Activated naive CD4-positive, alpha-beta T cell treated with anti-CD3 and anti-CD28 coated beads, Interleukin-2, amount 10 ng/mL, durations not matched to agents 7 days and 5 days (primary cell): ENCODE results near the gene STX16.

Source experiments
- CTCF ChIA-PET: fragments of 350-600 bp; sonication (Branson Sonifier 250); formaldehyde crosslinking; loops from one replicate; lab custom pipeline; 2021; ENCODE audit warnings: antibody characterized with exemption; lab: Charles Lee
- DNase-seq: peaks from one replicate; pipeline ENCODE4 v3.0.0-alpha.2; 2020
- H3K27ac Mint-ChIP-seq: one replicate; pipeline ENCODE4 v1.8.0; 2021; ENCODE audit warnings: mild to moderate bottlenecking, moderate library complexity, mixed read lengths
- H3K27me3 Mint-ChIP-seq: one replicate; pipeline ENCODE4 v1.8.0; 2021; ENCODE audit warnings: mild to moderate bottlenecking, mixed read lengths
- H3K36me3 Mint-ChIP-seq: one replicate; pipeline ENCODE4 v1.8.0; 2021; ENCODE audit warnings: mixed read lengths
- H3K4me1 Mint-ChIP-seq: one replicate; pipeline ENCODE4 v1.8.0; 2021; ENCODE audit warnings: mixed read lengths
- H3K4me3 Mint-ChIP-seq: one replicate; pipeline ENCODE4 v1.8.0; 2021; ENCODE audit warnings: mild to moderate bottlenecking, moderate library complexity, mixed read lengths
- H3K9me3 Mint-ChIP-seq: one replicate; pipeline ENCODE4 v1.8.0; 2021; ENCODE audit warnings: mixed read lengths

Gene STX16

DNA sequence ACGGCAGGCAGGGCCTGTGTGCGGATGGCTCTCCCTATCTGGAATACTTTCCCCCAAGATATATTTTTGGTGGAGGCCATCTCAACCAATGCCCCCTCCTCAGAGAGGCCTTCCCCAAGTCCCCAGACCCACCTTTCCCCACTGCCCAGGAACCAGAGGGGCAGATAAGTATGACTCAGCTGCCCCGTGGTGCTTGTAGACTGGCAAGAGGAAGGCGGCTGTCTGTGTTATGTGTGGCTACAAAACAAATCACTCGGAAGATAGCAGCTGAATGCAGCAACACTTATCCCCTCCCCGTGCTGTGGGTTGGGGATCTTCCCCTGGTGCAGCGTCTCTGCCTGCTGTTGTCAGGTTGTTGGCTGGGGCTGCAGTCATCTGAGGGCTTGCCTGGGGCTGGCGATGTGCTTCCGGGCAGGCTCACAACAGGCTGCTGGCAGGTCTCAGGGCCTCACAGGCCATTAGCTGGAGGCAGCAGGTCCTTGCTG is 48.6 kb downstream of the STX16 start:
- peak; percentile 15 for DNase-seq
- CTCF ChIA-PET, result no interaction called here
- Mint-ChIP-seq H3K9me3 (no peaks in the 10 kb centered on the region), H3K4me1 (no peaks in the 10 kb centered on the region), H3K36me3 (peaks cover 26% of the 10 kb centered on the region), H3K27ac (peak overlapping the region; percentile 26), H3K4me3 (no peak overlapping the region), H3K27me3 (no peaks in the 10 kb centered on the region)

GRCh38 chr20:58700121-58700821 is 49.2 kb downstream of the STX16 start:
- Mint-ChIP-seq H3K4me3 (no peak overlapping the region), H3K36me3 (peaks cover 26% of the 10 kb centered on the region)
- DNase-seq, result peak; percentile 13

GRCh38 chr20:58700823-58701222 is 49.7 kb downstream of the STX16 start:
- Mint-ChIP-seq H3K27ac (no peak overlapping the region), H3K4me1 (no peaks in the 10 kb centered on the region), H3K4me3 (no peak overlapping the region), H3K27me3 (no peaks in the 10 kb centered on the region), H3K9me3 (no peaks in the 10 kb centered on the region), H3K36me3 (peaks cover 29% of the 10 kb centered on the region)
- CTCF ChIA-PET, result no interaction called here
- DNase-seq, result no peak

More at GRCh38 chr20:58700121-58700821, 49.2 kb downstream of the STX16 start:
- no peaks in the 10 kb centered on the region for H3K27me3 Mint-ChIP-seq
- no peaks in the 10 kb centered on the region for H3K4me1 Mint-ChIP-seq
- no peaks in the 10 kb centered on the region for H3K9me3 Mint-ChIP-seq
- CTCF ChIA-PET, result no interaction called here
- H3K27ac Mint-ChIP-seq, result peak overlapping the region; percentile 26

DNA sequence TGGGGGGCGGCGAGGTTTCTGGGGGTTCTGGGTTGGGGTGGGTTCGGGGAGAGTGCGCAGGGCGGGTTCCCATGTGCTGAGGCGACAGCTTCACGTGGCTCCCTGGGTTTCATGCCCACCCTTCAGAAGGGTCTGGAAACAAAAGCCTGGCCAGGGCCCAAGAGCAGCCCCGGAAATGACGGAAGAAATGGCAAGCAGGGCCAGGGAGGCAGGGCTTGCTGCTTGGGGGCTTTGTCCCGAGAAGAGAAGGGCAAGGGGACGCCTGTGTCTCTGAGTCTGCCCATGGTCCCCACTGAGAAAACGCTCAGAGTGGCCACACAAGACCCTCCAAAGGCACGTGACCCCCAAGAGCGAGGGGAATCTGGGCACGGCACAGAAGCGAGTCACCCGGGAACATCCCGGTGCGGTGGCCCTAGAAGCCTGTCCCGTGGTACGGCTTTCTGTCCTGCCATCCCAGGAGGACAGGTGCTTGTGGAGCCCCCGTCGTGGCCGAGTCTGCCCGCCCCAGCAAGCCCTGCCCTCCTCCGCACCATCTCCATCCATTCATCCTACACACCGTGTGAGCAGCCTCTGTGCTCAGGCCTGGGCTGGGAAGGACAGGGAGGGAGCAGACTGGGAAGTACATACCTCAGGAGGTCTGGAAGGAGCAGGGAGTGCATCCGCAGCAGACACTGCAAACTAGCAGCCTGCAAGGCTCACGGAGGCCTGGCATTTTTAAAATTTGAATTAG is 50.5 kb downstream of the STX16 start:
- Mint-ChIP-seq H3K27ac (peak overlapping the region; percentile 28), H3K36me3 (peaks cover 29% of the 10 kb centered on the region), H3K9me3 (no peaks in the 10 kb centered on the region), H3K4me3 (no peak overlapping the region), H3K27me3 (no peaks in the 10 kb centered on the region), H3K4me1 (no peaks in the 10 kb centered on the region)
- CTCF ChIA-PET, result no interaction called here
- DNase-seq, result no peak

DNA sequence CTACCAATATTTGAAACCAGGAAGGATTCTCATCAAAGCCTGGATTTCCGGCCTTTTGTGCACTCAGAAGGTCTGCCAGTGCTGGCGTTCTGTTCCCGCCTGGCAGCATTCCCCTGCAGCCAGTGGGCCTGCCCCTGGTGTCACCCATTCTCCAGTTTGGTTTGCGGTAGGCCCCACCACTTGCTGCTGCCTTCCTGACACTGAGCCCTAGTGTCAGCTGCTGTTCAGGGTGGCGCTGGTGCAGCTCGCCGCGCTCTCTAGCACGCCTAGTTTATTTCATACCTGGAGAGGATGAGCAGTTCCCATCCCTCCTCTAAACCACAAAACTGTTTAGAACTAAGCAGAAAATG is 51.1 kb downstream of the STX16 start:
- Mint-ChIP-seq H3K4me3 (no peak overlapping the region), H3K36me3 (peaks cover 29% of the 10 kb centered on the region), H3K27me3 (no peaks in the 10 kb centered on the region), H3K9me3 (no peaks in the 10 kb centered on the region), H3K4me1 (no peaks in the 10 kb centered on the region), H3K27ac (no peak overlapping the region)
- CTCF ChIA-PET, result no interaction called here
- DNase-seq, result no peak

DNA sequence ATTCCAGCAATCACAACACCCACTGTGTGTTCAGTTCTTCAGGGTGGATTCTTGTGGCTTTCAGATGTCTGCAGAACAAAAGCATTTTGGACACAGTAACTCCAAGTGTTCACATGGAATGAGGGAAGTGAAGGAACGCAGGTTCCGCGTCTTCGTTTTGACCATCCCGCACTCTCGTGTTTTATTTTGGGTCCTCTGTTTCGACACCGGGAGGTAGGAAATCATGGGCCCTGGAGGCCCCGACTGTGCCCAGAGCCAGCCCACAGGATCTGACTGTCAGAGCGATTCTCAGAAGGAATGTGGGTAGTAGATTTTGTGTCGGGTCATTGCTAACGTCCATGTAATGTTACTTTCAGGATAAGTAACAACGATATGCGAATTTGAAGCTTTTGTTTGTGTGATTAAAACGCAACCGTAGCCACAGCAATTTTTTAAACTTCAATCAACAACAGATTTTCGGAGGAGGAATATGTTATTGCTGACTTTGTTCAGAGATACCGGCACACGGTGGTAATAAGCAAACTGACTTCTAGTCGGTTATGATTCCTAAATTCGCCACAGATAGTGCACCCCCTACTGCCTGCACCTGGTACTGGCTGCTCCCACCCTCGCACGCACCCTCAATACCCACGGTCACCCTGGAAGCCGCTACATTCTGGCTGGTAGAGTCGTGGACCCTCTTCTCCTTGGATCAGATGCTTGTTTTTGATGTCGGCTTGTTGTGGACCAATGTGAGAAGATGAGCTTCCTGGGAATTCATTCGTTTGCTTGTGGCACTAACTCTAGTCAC is 52.0 kb downstream of the STX16 start:
- CTCF ChIA-PET, result interaction anchor here (1.2 to 1.8 kb wide), 4 partner anchors 9 to 55 kb away, joined by 3 to 8 read pairs (median 4); partner anchors contain the start of gene STX16
- Mint-ChIP-seq H3K4me3 (no peak overlapping the region), H3K36me3 (peaks cover 27% of the 10 kb centered on the region), H3K27me3 (no peaks in the 10 kb centered on the region), H3K4me1 (no peaks in the 10 kb centered on the region), H3K27ac (no peak overlapping the region), H3K9me3 (no peaks in the 10 kb centered on the region)
- peak; percentile 39 for DNase-seq

DNA sequence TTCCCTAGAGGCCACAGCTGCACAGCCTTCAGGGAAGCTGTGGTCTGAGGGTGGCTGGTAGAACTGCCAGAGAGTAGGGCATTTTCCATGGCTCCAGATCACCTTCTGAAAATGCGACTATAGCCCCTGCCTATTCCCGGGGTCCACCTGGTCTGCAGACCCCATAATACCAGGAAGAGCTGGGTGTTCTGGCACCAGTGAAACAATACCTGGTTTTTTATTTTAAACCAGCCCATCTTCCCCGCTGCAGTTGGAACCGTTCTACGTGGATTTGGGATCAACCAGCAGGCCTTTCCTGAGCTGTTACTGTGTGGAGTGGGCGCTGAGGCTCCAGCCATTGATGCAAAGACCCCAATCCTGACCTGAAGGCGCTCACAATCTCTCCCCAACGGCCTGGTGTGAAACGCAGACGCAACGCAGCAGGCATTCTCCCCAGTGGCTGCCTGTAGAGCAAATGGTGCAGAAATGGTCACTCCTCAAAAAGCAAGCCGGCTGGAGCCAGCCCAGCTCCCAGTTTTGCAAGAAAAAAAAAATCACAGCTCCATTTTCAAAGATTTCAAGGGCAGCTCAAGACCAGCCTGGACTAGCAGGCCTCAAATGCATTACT is 52.8 kb downstream of the STX16 start:
- CTCF ChIA-PET, result interaction anchor here (0.6 to 1.8 kb wide), 5 partner anchors 9 to 56 kb away, joined by 3 to 8 read pairs (median 3); partner anchors contain the start of gene STX16

GRCh38 chr20:58705208-58705926 is 54.3 kb downstream of the STX16 start:
- Mint-ChIP-seq H3K4me3 (no peak overlapping the region), H3K4me1 (no peaks in the 10 kb centered on the region), H3K27ac (no peak overlapping the region), H3K36me3 (peaks cover 21% of the 10 kb centered on the region), H3K27me3 (no peaks in the 10 kb centered on the region), H3K9me3 (no peaks in the 10 kb centered on the region)
- DNase-seq, result peak; percentile 3
- CTCF ChIA-PET, result interaction anchor here (1.2 kb wide), 1 partner anchor 54 kb away, joined by 4 read pairs; the partner anchor contains the start of gene STX16

More for the DNA sequence above, 52.8 kb downstream of the STX16 start:
- Mint-ChIP-seq H3K27ac (no peak overlapping the region), H3K4me3 (no peak overlapping the region), H3K4me1 (no peaks in the 10 kb centered on the region), H3K36me3 (peaks cover 24% of the 10 kb centered on the region), H3K9me3 (no peaks in the 10 kb centered on the region), H3K27me3 (no peaks in the 10 kb centered on the region)
- peak; percentile 5 for DNase-seq

DNA sequence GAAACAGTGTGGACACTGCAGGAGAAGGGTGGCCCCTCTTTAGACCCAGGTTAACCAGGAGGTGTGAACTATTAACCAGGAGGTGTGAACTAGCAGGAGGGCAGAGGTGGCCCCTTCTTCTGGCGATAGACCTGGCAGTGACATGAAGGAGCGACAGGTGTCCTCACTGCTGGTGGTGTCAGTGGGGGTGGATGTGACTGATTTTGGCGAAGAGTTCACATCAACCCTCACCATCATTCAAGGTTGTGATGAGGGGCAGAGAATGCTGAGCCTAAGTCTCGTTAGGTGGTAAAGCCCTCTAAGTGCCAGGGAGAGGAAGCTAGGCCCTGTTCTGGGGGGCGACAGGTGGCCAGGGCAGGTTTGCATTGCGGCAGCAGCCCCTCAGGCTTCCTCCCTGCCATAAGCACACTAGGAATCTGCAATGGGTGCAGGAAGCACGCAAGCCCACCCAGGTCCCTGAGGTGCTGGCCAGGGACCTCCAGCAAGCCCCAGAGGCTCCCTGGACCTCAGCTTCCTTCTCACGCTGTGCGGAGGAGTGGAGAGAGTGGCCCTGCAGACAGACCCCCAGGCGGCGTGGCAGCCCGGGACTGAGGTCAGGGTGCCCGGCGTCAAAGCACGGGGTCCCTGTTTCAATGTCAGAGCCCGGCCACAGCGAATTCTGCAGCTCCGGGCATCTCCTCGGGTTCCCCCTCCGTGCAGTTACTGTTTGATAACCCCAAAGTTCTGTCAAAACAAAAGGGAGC is 55.2 kb downstream of the STX16 start:
- no peaks in the 10 kb centered on the region for H3K27me3 Mint-ChIP-seq
- CTCF ChIA-PET, result interaction anchor here (1.2 kb wide), 1 partner anchor 55 kb away, joined by 4 read pairs; the partner anchor contains the start of gene STX16

GRCh38 chr20:58706975-58707681 is 56.0 kb downstream of the STX16 start:
- H3K9me3 Mint-ChIP-seq, result no peaks in the 10 kb centered on the region
- no peaks in the 10 kb centered on the region for H3K4me1 Mint-ChIP-seq
- peak; percentile 16 for DNase-seq
- H3K27me3 Mint-ChIP-seq, result no peaks in the 10 kb centered on the region
- H3K36me3 Mint-ChIP-seq, result peaks cover 18% of the 10 kb centered on the region
- H3K27ac Mint-ChIP-seq, result no peak overlapping the region
- no peak overlapping the region for H3K4me3 Mint-ChIP-seq
- CTCF ChIA-PET, result no interaction called here

More for the DNA sequence above, 55.2 kb downstream of the STX16 start:
- H3K36me3 Mint-ChIP-seq, result peaks cover 20% of the 10 kb centered on the region
- H3K9me3 Mint-ChIP-seq, result no peaks in the 10 kb centered on the region
- DNase-seq, result peak; percentile 2
- no peak overlapping the region for H3K27ac Mint-ChIP-seq
- no peaks in the 10 kb centered on the region for H3K4me1 Mint-ChIP-seq
- no peak overlapping the region for H3K4me3 Mint-ChIP-seq

GRCh38 chr20:58707770-58708169 is 56.7 kb downstream of the STX16 start:
- Mint-ChIP-seq H3K4me3 (no peak overlapping the region), H3K9me3 (no peaks in the 10 kb centered on the region), H3K27ac (no peak overlapping the region), H3K27me3 (no peaks in the 10 kb centered on the region), H3K36me3 (peaks cover 14% of the 10 kb centered on the region), H3K4me1 (no peaks in the 10 kb centered on the region)
- peak; percentile 4 for DNase-seq
- CTCF ChIA-PET, result no interaction called here

- Mint-ChIP-seq H3K4me3 (no peak overlapping the region), H3K9me3 (no peaks in the 10 kb centered on the region), H3K27ac (no peak overlapping the region), H3K36me3 (peaks cover 9% of the 10 kb centered on the region), H3K27me3 (no peaks in the 10 kb centered on the region), H3K4me1 (no peaks in the 10 kb centered on the region)
- CTCF ChIA-PET, result no interaction called here
- DNase-seq, result peak; percentile 18
Observed at GRCh38 chr20:58708246-58708931, 57.3 kb downstream of the STX16 start.
